Small intestine (tissue), 7 donors: ENCODE data around the gene LIN37. TPM values are rescaled to one million over a fixed set of nuclear protein-coding genes. Genes with fewer than 3 reads are reported as not detected.
"Not testable (repeated sequence)": the region's sequence is repeated elsewhere in the genome, so short reads cannot be mapped to it uniquely, and the experiment has no call there.

ENCODE experiments used
- DNase-seq, 2 donors: peaks; one replicate each; pipeline versions ENCODE4 v3.0.0 to v3.0.0-alpha.2; 2013
- FAIRE-seq: peaks from 2 replicates; lab custom pipeline; 2012; peaks lifted over from hg19 to GRCh38; lab: Jason Lieb, UNC
- H3K27ac ChIP-seq, 3 donors: one replicate each; pipeline ENCODE4 v1.5.1; 2013; ENCODE audit warnings: low read length in 2 of 3, mild to moderate bottlenecking in 2 of 3, control low read depth in 1 of 3, inconsistent platforms in 1 of 3, low read depth in 1 of 3, moderate library complexity in 1 of 3
- H3K27me3 ChIP-seq, 3 donors: one replicate each; pipeline ENCODE4 v1.6.1; 2013; ENCODE audit warnings: low read length in 3 of 3, inconsistent platforms in 1 of 3; ENCODE audit not compliant: control insufficient read depth in 3 of 3, insufficient read depth in 3 of 3
- H3K36me3 ChIP-seq, 3 donors: one replicate each; pipeline ENCODE4 v1.6.1; 2013; ENCODE audit warnings: low read length in 3 of 3, inconsistent platforms in 1 of 3, low read depth in 1 of 3, mild to moderate bottlenecking in 1 of 3, moderate library complexity in 1 of 3; ENCODE audit not compliant: control insufficient read depth in 3 of 3, insufficient read depth in 2 of 3
- H3K4me1 ChIP-seq, 3 donors: one replicate each; pipeline ENCODE4 v1.6.1; 2013; ENCODE audit warnings: low read length in 2 of 3, inconsistent platforms in 1 of 3, low read depth in 1 of 3, mild to moderate bottlenecking in 1 of 3, moderate library complexity in 1 of 3; ENCODE audit not compliant: control insufficient read depth in 3 of 3, insufficient read depth in 2 of 3
- H3K4me3 ChIP-seq, 3 donors: one replicate each; pipeline ENCODE4 v1.5.1; 2013; ENCODE audit warnings: low read length in 3 of 3, control low read depth in 1 of 3, inconsistent platforms in 1 of 3, low read depth in 1 of 3, mild to moderate bottlenecking in 1 of 3, moderate library complexity in 1 of 3
- H3K9me3 ChIP-seq, 2 donors: one replicate each; pipeline ENCODE4 v1.6.1; 2013; ENCODE audit warnings: low read depth in 1 of 2, low read length in 1 of 2; ENCODE audit not compliant: control insufficient read depth in 2 of 2, insufficient read depth in 1 of 2
- WGBS, 3 donors: extraction: QIAGEN DNeasy Blood & Tissue Kit; methylation state at CpG; one replicate each; pipeline ENCODE4 v1.1.7; 2013; 5-methylcytosine and 5-hydroxymethylcytosine counted together
- polyA plus RNA-seq, 4 donors: library from polyadenylated mRNA; stranded (reverse) in 3 of 4; unstranded in 1 of 4; fragments of 200-250 nt in 3 of 4; fragments of 120-200 nt in 1 of 4; gene quantifications; one replicate each; pipeline versions ENCODE4 v1.2.1 to v1.2.3, GENCODE V29; 2013
- donor health status: healthy with polysubstance abuse.
- donor health status: control.
- donor health status: control.
- donor health status: Bipolar disorder and iron deficiency.
- donor health status: healthy.

LIN37 gene
- polyA plus RNA-seq, 4 donors, result 9.6 to 58.6 (median 26.7) TPM

DNA sequence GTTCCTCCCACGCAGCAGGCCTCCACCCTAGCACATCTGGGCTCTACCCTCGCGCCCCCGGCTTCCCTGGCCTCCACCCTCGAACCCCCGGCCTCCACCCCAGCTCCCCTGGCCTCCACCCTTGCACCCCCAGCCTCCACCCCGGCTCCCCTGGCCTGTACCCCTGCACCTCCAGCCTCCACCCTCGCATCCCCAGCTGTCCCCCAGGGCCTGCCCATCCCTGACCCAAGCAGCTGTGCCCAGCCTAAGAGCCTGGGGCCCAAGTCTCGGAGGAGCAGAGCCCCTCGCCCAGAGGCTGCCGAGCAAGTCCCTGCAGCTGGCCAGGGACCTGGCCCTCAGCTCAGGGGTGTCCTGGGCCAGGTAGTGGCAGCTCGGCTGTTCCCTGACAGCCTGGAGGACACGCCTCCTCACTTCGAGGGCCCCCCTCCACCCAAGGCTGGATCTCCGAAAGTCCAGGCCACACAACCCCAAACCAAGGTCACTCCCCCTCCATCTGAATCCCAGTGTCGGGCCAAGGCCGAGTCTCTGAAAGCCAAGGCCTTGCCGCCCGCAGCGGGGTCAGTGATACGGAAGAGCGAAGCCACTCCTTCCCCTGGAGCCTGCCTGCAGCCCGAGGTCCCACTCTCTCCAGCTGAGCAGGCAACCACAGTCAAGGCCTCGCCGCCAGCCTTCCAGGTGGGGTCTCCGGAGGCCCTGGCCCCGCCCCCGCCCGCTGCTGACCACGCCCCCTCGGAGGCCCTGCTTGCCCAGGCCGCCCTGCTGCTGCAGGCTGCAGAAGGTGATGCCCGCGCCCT lies 19.1 kb downstream of the LIN37 start:
- 73 to 84% (median 83%) methylated on average over 33 to 34 of the region's 34 CpGs for WGBS, 3 donors
- H3K4me3 ChIP-seq, result no peak overlapping the region
- no peak overlapping the region for H3K27ac ChIP-seq
- H3K4me1 ChIP-seq, result no peaks in the 10 kb centered on the region
- no peaks in the 10 kb centered on the region for H3K9me3 ChIP-seq
- no peak for FAIRE-seq
- DNase-seq, result peak in 1 of 2 donors; percentile 39
- H3K27me3 ChIP-seq, result no peaks in the 10 kb centered on the region
- peaks cover 5 to 38% (median 7%) of the 10 kb centered on the region in 3 donors for H3K36me3 ChIP-seq

DNA sequence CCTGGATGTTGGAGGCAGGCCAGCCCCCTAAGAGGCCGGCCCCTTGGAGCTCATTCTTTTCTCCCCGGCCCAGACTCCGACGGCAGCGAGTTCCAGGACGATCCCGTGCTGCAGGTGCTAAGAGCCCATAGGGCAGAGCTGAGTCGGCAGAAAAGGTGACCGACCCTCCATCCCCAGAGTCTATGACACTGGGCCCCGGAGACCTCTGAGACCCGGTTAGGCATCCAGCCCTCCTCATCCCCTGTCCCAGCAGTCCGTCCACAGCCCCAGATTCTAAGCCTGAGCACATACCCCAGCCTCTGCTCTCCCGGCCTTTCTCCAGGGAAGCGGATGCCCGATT lies 19.7 kb downstream of the LIN37 start:
- Histone ChIP-seq H3K27me3 (no peaks in the 10 kb centered on the region), H3K36me3 (peaks cover 5 to 37% (median 7%) of the 10 kb centered on the region in 3 donors), H3K9me3 (no peaks in the 10 kb centered on the region), H3K27ac (no peak overlapping the region), H3K4me1 (no peaks in the 10 kb centered on the region), H3K4me3 (no peak overlapping the region)
- WGBS, 3 donors, result 78 to 94% (median 85%) methylated on average over 15 of the region's 15 CpGs
- FAIRE-seq (no peak), DNase-seq (no peak)

DNA sequence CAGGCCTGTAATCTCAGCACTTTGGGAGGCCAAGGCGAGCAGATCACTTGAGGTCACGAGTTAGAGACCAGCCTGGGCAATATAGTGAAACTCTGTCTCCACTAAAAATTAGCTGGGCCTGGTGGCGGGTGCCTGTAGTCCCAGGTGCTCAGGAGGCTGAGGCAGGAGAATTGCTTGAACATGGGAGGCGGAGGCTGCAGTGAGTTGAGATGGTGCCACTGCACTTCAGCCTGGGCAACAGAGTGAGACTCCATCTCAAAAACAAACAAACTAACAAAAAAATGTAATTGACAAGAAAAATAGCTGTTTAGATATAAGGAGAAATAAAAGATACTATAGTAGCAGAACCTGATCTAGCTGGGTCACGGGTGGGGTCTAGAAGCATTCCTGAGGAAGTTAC lies 24.0 kb downstream of the LIN37 start:
- not testable (repeated sequence) for H3K9me3 ChIP-seq, H3K36me3 ChIP-seq, H3K27ac ChIP-seq, FAIRE-seq, DNase-seq, H3K4me3 ChIP-seq, H3K27me3 ChIP-seq
- peaks cover 0 to 12% (median 0%) of the 10 kb centered on the region in 3 donors for H3K4me1 ChIP-seq
- WGBS, 3 donors, result 85 to 92% (median 92%) methylated on average over 5 of the region's 5 CpGs

DNA sequence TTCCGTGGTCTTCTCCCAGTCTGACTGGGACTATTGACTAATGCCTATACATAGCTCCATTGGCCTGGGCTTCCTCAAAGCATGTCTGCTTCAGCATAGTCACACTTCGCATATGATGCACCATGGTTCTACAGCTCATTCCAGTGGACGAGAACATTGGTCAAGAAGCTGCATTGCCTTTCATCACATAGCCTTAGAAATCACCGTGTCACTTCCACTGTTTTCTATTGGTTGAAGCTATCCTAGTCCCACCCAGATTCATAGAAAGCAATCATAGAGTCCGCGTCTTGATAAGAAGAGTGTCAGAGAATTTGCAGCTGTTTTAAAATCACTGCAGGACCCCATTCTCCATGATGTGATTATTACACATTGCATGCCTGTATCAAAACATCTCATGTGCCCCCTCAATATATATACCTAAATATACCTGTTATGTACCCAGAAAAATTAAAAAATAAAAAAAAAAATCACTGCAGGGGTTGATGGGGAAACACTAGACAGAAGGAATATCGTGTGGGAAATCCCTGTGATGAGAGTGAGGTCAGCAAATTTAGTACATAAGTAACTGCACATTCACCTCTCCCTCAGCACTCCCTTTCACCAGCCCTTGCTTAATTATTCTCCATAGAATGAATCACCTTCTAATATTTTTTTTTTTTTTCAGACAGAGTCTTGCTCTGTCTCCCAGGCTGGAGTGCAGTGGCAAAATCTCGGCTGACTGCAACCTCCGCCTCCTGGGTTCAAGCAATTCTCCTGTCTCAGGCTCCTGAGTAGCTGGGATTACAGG lies 24.8 kb downstream of the LIN37 start:
- no peak overlapping the region for H3K4me3 ChIP-seq
- WGBS, 3 donors, result 32 to 62% (median 48%) methylated on average over 9 of the region's 9 CpGs
- peaks cover 0 to 13% (median 0%) of the 10 kb centered on the region in 3 donors for H3K36me3 ChIP-seq
- H3K9me3 ChIP-seq, result no peaks in the 10 kb centered on the region
- no peak for FAIRE-seq
- no peaks in the 10 kb centered on the region for H3K27me3 ChIP-seq
- DNase-seq, result no peak
- H3K27ac ChIP-seq, result no peak overlapping the region
- H3K4me1 ChIP-seq, result peaks cover 0 to 12% (median 0%) of the 10 kb centered on the region in 3 donors

DNA sequence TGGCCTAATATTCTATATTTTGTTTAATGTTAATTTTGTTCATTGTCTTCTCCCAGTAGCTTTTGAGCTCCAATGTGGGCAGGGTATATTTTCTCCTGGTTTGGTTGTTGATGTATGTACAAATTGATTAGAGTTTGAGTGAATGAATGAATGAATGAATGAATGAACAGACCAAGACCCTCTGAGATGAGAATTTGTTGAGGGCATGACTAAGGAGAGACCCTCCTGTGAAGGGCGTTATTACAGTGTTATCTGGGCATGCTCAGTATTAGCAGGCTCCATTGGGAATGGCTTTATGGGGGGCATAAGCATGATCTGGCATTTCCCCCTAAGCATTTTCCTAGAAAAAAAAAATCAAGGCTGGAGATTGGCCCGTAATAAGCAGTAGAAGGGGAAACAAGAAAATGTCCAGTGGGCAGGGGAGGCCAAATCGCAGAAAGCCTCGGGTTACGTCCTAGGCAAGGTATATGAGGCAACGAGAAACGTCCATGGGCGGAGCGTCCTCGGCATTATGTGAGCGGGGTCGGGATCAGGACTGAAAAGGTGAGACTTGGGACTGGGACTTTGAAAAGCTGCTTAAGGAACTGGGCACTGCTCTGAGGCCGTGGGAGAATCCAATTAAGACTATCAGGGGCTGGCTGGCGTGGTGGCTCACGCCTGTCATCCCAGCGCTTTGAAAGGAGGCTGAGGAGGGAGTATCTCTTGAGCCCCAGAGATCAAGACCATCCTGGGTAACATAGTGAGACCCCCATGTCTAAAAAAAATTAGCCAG lies 26.1 kb downstream of the LIN37 start:
- Histone ChIP-seq H3K4me1 (peaks cover 0 to 12% (median 0%) of the 10 kb centered on the region in 3 donors), H3K27me3 (no peaks in the 10 kb centered on the region), H3K4me3 (no peak overlapping the region), H3K27ac (no peak overlapping the region), H3K9me3 (no peaks in the 10 kb centered on the region), H3K36me3 (peaks cover 0 to 17% (median 0%) of the 10 kb centered on the region in 3 donors)
- FAIRE-seq, result no peak
- WGBS, 3 donors, result 31 to 55% (median 41%) methylated on average over 16 of the region's 16 CpGs
- DNase-seq, result no peak

DNA sequence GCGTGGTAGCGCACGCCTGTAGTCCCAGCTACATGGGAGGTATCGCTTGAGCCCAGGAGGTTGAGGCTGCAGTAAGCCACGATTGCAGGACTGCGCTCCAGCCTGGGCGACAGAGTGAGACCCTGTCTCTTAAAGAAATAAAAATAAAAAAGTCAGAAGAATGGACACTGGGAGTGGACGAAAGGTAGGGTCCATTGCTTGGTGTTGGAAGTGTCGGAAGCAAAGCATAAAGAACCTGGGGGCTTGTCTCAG lies 26.6 kb downstream of the LIN37 start:
- Histone ChIP-seq H3K27ac (no peak overlapping the region), H3K9me3 (no peaks in the 10 kb centered on the region), H3K36me3 (peaks cover 0 to 18% (median 0%) of the 10 kb centered on the region in 3 donors), H3K4me1 (peaks cover 0 to 12% (median 0%) of the 10 kb centered on the region in 3 donors), H3K27me3 (no peaks in the 10 kb centered on the region), H3K4me3 (peak overlapping the region in 2 of 3 donors; percentile 8 to 75)
- no peak for DNase-seq
- WGBS, 3 donors, result 17 to 38% (median 33%) methylated on average over 9 of the region's 9 CpGs
- FAIRE-seq, result no peak

DNA sequence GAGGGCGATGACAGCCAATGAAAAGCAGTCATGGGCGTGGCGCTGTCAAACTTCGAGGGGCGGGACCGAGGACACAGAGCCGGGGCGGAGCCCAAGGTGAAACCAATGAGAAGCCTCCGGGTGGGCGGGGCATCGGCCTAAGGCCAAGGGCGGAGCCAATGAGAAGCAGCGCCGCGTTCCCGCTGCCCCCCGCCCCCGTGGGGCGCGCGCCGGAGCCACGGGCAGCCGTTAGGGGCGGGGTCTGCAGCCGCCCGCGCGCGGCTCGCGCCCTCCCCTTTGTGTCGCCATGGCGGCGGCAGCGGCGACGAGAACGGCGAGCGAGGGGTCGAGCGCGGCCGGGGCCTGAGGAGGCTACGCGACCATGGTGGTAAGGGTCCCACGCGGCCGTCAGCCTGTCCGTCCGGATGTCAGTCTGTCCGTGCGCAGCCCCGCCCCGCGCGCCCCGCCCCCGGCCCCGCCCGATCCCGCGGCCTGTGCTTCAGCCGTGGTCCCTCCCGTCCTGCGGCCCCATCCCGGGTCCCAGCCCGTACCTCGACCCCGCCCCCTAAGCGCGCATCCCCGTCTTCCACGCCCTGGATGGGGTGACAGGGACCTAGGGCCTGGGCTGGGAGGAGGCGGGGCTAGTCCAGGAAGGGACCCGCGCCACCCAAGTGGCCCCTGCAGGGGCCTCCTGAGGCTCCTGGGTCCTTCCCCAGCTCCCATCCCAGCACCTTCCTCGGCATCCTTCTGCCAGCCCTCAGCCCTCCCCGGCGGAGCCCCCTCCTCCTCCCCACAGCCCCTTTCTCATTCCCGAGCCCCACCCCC lies 27.1 kb downstream of the LIN37 start, which contains the start of gene ARHGAP33:
Gene ARHGAP33 (plus strand): TSS at position 267 of the 804 bp plus-strand sequence. CDS start 95 bp downstream, at position 362.
- Histone ChIP-seq H3K27me3 (no peaks in the 10 kb centered on the region), H3K4me3 (peak within 1 kb of the TSS; percentile 59 to 76 (median 75)), H3K27ac (no peak within 1 kb of the TSS), H3K36me3 (peaks cover 0 to 23% (median 4%) of the 10 kb centered on the region in 3 donors), H3K9me3 (no peaks in the 10 kb centered on the region), H3K4me1 (peaks cover 0 to 12% (median 0%) of the 10 kb centered on the region in 3 donors)
- peak; percentile 98 to 99 for DNase-seq
- WGBS, 3 donors, result 1% methylated on average over 19 to 82 of the region's 82 CpGs
- no peak for FAIRE-seq
